ENCODE data around the gene KBTBD4. TPM values are rescaled to one million over a fixed set of nuclear protein-coding genes. Genes with fewer than 3 reads are reported as not detected.

The KBTBD4 gene
- total RNA-seq, 6 experiments from 2014 or later = 6.5 to 9.2 (median 7.3) TPM

DNA sequence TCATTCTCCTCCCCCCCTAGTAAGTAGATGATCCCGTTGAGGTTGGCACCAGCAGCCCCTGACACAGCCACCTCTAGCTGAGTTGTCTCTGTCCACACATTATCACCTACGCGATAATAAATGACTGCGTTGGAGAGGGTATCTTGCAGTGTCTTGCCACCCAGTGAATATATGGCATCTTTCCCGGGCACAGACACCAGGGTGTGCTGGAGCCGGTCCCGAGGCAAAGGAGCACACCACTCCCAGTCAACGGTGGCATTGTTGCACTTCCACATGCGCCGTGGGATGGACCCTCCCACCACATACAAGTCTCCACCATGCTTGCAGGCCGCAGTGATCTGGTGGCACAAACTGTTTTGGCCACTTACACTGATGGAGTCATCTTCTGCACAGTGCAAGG lies 5.4 kb downstream of the KBTBD4 start:
- peak overlapping the region in 1 of 3 donors; percentile 49 for H3K27ac ChIP-seq
- ATAC-seq = peak; percentile 47 to 69 (median 61)
- peaks cover 0 to 35% (median 15%) of the 10 kb centered on the region in 4 donors for H3K4me1 ChIP-seq
- no peak overlapping the region for H3K4me3 ChIP-seq
- peak in 1 of 3 donors; percentile 67 for DNase-seq
- TF ChIP-seq CTCF (IDR thresholded peaks at IDR 0.05) = no peak
- TF ChIP-seq POLR2A (IDR thresholded peaks at IDR 0.05) = no peak
- H3K36me3 ChIP-seq = peaks cover 0 to 32% (median 3%) of the 10 kb centered on the region in 4 donors
- H3K9me3 ChIP-seq = no peaks in the 10 kb centered on the region
- H3K27me3 ChIP-seq = no peaks in the 10 kb centered on the region
- intact Hi-C loops (cut with DNase I) = no loop called here
- 0% methylated on average over 5 of the region's 11 CpGs for WGBS (ENCODE audit: insufficient coverage, low coverage, low lambda C conversion rate, missing lambda C conversion rate)

DNA sequence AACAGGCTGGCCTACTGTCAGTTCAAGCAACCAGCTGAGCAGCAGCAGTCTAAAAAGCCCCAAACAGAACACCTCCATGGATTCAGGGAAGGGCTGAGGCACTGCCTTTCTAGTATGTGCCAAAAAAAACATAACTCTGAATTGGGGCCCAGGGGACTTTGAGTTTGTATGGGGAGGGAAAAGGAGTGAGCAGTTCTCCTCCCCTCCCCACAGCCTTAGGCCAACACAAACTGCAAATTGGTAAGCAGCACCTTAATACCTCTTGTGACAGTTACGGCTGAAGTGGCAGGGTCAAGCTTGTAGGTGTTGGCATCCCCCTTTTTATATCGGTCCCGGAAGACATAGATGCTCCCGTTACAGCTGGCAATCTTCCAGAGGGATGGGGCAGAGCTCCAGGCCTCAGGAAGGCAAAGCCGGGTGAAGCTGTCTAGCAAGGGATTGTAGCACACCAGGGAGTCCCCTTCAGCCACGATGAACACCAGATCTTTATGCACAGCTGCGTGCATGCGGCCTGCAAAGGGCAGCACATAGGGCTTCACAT lies 6.0 kb downstream of the KBTBD4 start:
- intact Hi-C loops (cut with DNase I) = no loop called here
- Histone ChIP-seq H3K9me3 (no peaks in the 10 kb centered on the region), H3K36me3 (peaks cover 0 to 32% (median 3%) of the 10 kb centered on the region in 4 donors), H3K4me1 (peaks cover 0 to 29% (median 12%) of the 10 kb centered on the region in 4 donors), H3K27me3 (no peaks in the 10 kb centered on the region), H3K4me3 (no peak overlapping the region), H3K27ac (peak overlapping the region in 2 of 3 donors; percentile 13 to 49)
- DNase-seq = peak in 1 of 3 donors; percentile 80
- peak; percentile 86 to 95 (median 92) for ATAC-seq
- TF ChIP-seq CTCF (IDR thresholded peaks at IDR 0.05) (no peak), POLR2A (IDR thresholded peaks at IDR 0.05) (no peak)
- WGBS (ENCODE audit: insufficient coverage, low coverage, low lambda C conversion rate, missing lambda C conversion rate) = 20% methylated on average over 1 of the region's 8 CpGs

- ATAC-seq (no peak), DNase-seq (no peak)
- intact Hi-C loops (cut with DNase I) = no loop called here
- H3K27ac ChIP-seq = peak overlapping the region in 1 of 3 donors; percentile 49
- peaks cover 0 to 29% (median 3%) of the 10 kb centered on the region in 4 donors for H3K36me3 ChIP-seq
- H3K4me1 ChIP-seq = peaks cover 0 to 26% (median 9%) of the 10 kb centered on the region in 4 donors
- 71% methylated on average over 1 of the region's 1 CpG for WGBS (ENCODE audit: insufficient coverage, low coverage, low lambda C conversion rate, missing lambda C conversion rate)
- TF ChIP-seq POLR2A (IDR thresholded peaks at IDR 0.05) = no peak
- TF ChIP-seq CTCF (IDR thresholded peaks at IDR 0.05) = no peak
- H3K9me3 ChIP-seq = no peaks in the 10 kb centered on the region
- H3K27me3 ChIP-seq = no peaks in the 10 kb centered on the region
- H3K4me3 ChIP-seq = no peak overlapping the region
Measured at GRCh38 chr11:47571895-47572294, 6.9 kb downstream of the KBTBD4 start.

- H3K27me3 ChIP-seq = no peaks in the 10 kb centered on the region
- ATAC-seq (no peak), DNase-seq (no peak)
- H3K36me3 ChIP-seq = peaks cover 0 to 27% (median 3%) of the 10 kb centered on the region in 4 donors
- WGBS (ENCODE audit: insufficient coverage, low coverage, low lambda C conversion rate, missing lambda C conversion rate) = 81% methylated on average over 4 of the region's 4 CpGs
- TF ChIP-seq POLR2A (IDR thresholded peaks at IDR 0.05) (no peak), CTCF (IDR thresholded peaks at IDR 0.05) (no peak)
- no peak overlapping the region for H3K4me3 ChIP-seq
- H3K27ac ChIP-seq = no peak overlapping the region
- no peaks in the 10 kb centered on the region for H3K9me3 ChIP-seq
- intact Hi-C loops (cut with DNase I) = no loop called here
- peaks cover 0 to 29% (median 9%) of the 10 kb centered on the region in 4 donors for H3K4me1 ChIP-seq
Measured at GRCh38 chr11:47571357-47571729, 7.4 kb downstream of the KBTBD4 start.

All from right lobe of liver (tissue), 6 donors.